Measurements from ENCODE around the gene CPT1A.
"Not testable (repeated sequence)": the region's sequence is repeated elsewhere in the genome, so short reads cannot be mapped to it uniquely, and the experiment has no call there.

The CPT1A gene

DNA sequence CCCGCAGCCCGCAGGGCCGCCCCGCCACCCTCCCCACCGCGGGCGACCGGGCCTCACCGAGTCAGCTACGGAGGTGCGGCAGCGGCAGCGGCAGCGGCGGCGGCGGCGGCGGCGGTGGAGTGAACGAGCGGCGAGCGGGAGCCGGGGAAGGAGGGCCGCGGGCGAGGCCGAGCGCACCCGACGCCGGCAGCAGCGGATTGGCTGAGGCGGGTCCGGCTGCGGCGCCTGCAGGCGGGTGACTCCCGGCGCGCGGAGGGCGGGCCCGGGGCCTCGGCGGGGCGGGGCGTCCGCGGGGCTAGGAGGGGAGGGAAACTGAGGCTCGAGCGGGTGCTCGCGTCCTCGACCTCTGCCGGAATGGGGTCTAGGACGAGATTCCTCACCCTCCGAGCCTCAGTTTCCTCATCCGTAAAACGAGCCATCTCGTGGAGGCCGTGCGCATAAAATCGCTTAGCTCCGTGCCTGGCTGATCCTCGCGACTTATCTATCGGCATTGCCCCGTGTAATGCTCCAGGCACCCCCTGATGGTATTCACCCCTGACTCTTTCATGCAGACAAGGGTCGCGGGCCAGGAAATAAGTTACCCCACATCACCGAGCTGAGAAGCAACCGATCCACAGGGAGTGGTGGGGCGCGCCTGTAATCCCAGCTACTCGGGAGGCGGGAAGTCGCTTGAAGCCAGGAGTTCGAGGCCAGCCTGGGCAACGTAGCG lies at the start of gene CPT1A:
Gene CPT1A (minus strand): TSS at position 199 of the 709 bp plus-strand sequence. CDS start 26,442 bp downstream, outside the sequence.
- peak in 1 of 3 experiments; percentile 51 for DNase-seq (ENCODE audit: low read depth in 2 of 3, low spot score in 2 of 3)

DNA sequence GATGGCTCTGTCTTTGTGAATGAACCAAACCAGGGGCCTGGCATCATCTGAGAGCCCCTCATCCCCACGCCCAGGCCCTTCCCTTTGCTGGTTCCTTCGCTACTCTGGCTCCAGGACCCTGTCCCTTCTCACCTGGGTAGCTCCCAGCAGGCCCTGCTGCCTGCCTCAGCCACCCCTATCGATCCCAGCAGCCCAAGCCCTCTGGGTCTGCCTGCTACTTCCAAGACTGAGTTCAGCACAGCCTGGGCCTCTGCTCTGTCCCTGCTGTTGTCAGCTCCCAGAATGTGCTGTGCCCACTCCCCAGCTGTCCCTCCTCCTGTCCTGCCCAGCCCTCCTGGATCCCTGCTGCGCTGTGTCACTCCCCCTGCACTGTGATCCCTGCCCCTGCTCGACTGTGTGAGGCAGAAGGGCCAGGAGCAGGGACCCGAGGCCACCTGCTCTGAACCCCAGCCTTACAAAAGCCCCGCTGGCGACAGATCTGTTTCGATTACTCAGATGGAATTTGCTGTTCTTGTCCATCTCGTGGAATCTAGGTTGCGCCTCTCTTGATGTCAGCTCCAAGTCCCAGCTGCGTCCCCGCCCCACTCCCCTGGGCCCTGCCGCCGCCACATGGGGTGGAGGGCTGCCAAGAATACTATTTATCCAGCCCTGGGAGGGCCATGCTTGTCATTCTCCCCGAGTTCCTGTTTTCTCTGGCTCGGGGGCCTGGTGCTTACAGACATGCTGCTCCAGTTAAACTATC lies 48.9 kb upstream of the CPT1A start:
- no peak for DNase-seq (ENCODE audit: low read depth in 2 of 3, low spot score in 2 of 3)

DNA sequence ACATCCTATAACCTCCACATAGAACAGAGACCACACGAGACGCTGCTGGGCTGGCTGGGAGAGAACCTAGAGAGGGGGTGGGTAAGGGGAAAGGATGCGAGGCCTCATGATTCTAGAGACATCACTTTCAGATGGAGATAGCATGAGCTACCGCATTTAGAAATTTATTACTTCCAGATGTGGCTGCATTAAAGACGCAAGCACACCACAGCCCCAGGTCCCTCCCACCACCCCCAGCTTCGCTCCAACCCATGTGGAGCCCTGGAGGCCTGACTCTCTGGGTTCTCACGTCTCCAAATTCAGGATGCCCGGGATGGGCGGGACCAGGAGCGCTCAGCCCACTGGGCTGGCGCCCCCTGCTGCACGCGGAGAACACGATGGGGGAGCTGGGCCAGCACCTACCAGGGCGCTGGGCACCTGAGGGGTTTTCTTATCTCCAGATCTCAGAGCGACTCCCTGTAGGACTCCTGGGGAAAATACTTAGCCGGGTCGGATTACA lies 48.3 kb upstream of the CPT1A start:
- DNase-seq (ENCODE audit: low read depth in 2 of 3, low spot score in 2 of 3): no peak

DNA sequence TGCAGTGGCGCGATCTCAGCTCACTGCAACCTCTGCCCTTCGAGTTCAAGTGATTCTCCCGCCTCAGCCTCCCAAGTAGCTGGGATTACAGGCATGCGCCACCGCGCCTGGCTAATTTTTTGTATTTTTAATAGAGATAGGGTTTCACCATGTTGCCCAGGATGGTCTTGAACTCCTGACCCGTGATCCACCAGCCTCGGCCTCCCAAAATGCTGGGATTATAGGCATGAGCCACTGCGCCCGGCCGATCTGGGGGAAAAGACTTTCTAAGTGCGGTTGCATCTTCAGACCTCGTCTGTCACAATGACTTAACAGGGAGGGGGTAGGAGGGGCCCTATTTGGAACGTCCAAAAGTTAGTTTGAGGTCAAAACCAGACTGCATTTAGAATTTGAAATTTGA lies 43.1 kb upstream of the CPT1A start:
- DNase-seq (ENCODE audit: low read depth in 2 of 3, low spot score in 2 of 3): not testable (repeated sequence)

DNA sequence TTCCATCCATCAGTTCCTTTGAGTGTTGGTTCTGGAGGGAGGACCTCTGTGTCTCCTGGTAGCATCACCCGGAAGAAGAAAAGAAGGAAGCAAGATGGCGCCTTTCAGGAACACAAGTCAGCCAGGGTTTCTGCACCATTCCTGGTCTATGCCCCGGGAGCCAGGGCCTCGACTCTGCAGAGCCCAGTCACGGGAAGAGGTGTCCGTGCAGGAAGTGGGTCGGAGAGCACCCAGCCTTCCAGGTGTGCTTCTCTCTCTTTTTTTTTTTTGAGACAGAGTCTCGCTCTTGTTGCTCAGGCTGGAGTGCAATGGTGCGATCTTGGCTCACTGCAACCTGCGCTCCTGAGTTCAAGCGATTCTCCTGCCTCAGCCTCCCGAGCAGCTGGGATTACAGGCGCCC lies 40.7 kb upstream of the CPT1A start:
- no peak for DNase-seq (ENCODE audit: low read depth in 2 of 3, low spot score in 2 of 3)

DNA sequence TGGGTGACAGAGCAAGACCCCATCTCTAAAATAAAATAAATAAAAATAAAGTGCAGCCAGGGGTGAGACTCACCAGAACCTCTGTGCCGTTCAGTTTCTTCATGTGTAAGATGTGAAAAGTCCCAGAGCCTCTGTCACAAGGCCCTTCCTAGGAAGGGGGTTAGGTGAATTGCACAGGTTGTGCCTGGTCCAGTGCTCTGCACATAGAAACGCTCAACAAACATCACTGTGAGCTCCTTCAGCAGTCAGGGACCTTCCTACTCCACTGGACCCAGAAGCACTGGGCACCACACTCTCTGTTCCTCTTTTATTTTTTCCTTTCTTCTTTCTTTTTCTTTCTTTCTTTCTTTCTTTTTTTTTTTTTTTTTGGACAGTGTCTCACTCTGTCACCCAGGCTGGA lies 39.6 kb upstream of the CPT1A start:
- DNase-seq (ENCODE audit: low read depth in 2 of 3, low spot score in 2 of 3): no peak

DNA sequence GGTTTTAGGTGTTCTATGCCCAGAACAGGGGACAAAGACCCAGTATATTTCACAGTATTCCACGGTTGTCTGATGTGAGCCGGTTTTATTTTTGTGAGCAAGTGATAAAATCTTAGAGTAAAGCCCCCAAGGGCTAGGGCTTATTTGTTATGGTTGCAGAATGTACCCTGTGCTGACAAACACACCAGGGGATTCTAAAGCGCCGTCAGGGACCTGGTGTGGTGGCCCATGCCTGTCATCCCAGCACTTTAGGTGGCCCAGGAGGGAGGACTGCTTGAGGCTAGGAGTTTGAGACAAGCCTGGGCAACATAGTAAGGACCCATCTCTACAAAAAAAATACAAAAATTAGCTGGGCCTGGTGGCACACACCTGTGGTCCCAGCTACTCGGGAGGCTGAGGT lies 39.1 kb upstream of the CPT1A start:
- DNase-seq (ENCODE audit: low read depth in 2 of 3, low spot score in 2 of 3): no peak

DNA sequence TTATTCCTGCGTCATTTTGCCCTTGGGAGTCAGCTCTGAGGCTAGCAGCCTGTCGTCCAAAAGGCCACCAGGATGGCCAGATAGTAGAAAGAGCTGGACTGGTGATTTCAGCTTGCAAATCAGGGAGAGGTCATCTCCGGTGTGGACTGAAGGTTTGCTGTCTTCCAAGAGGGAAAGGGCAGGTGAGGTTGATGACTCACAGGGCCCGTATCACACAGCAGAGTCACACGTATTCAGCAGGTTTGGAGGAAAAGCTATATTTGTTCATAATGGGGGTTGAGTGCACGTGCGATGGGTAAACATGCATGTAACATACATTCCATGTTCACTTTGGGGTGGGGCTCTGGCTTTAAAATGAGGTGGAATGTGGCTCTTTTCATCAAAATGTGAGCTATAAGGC lies 36.3 kb upstream of the CPT1A start:
- no peak for DNase-seq (ENCODE audit: low read depth in 2 of 3, low spot score in 2 of 3)

DNA sequence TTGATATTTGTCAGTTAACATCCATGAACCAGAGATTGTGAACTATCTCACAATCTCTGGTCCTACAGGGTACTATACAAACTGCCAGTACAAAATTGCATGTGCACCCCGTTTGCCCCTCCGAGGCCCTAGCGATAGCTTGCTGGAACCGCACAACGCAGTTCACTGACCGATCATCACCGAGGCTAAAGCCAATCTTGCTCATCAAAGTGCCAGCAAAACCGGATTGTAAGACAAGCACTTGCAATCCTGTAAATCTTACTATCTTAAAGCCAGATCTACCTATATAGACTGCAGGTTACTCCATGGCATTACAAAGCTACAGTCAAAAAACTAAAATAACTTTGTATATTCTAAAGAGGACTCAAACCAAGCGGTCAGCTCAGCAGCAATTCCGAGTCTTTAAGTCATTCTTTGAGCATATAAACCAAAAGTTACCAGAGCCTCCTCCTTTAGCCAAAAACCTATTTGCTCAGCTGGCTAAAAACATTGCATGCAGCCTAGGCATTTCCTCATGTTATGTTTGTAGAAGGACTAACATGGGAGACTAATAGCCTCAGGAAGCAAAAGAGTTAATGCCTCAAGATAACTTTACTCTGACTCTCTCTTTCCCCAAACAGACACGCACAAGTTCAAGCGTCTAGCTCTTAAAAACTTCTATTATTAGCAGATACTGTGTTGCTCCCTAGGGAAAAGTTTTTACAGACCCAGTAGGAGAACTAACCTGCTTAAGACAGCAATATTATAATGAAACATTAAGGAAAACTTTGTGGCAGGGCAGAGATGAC lies 30.7 kb upstream of the CPT1A start:
- no peak for DNase-seq (ENCODE audit: low read depth in 2 of 3, low spot score in 2 of 3)

DNA sequence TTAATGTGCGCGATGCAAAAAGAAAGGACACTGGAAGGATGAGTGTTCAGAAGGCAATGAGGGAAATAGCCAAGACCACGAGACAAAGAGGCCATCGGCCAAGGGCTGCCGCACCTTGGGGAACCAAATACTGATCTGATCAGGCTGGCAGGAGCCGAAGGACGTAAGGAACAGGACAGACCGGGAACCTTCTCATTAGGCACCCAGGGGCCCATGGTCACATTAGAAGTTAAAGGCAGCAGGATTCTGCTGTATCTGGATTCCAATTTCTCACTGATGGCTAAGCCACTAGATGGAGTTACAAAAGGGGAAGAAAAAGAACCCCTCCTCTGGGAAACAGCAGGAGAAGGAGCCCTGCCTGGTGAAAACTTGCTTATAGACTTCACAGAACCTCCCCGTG lies 28.8 kb upstream of the CPT1A start:
- no peak for DNase-seq (ENCODE audit: low read depth in 2 of 3, low spot score in 2 of 3)

DNA sequence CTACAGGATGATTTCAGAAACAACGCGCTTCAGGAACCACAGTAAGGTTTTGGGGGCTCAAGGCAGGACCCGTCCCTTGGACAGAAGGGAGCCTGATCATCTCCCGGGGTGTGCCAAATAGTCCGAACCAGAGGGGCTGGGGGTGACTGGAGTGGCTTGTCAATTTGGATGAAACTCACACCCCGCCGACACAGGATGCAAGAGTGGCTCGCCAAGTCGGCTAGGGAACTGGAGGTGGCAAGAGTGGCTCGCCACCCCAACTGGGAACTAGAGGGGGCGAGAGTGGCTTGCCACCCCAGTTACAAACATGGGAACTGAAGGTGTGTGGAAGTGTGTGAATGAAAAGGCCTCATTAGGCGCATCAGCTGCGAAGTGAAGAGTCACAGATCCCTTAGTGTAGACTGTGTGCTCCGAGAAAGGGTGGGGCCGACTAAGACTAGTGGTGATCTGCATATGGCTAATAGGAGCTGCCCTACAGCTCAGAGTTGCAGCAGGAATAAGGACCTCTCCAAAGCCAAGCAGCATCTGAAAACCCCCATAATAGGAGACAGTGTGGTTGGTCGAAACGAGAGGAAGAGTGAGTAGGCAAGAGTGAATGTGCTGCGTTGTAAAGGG lies 26.6 kb upstream of the CPT1A start:
- no peak for DNase-seq (ENCODE audit: low read depth in 2 of 3, low spot score in 2 of 3)

DNA sequence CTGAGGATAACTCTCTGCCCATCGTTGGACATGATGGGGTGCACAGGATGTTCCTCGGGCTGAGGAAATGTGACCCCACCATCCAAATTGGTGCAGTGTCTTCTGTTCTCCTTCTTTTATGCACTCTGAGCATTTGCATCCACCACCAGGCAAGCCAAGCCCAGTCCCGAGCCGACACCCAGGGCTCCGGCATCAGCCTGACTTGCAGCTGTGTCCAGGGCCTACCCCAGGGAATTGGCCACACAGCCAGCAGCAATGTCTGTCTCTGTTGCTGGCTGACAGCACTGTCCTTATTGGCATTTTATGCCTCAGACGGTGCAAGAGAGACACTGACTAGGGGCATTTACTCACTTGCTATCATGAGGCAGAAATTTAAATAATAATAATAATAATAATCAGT lies 25.4 kb upstream of the CPT1A start:
- no peak for DNase-seq (ENCODE audit: low read depth in 2 of 3, low spot score in 2 of 3)

DNA sequence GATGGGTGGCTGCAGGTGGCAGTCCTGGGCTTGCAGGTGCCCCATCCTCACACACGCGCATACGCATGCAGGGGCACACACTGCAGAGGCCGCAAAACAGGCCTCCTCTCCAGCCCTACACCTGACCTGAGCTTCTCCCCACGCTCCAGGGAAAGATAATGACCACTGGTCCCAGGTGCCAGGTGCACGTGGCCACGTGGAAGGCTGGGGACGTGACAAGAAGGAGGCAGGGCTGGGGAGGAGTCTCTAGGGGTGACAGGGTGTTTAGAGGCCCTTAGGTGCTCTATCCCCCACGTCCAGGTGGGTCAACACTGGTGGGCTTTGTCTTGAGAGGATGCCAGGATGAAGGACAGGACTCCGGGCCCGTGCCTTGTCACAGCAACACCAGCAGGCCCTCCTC lies 23.5 kb upstream of the CPT1A start:
- no peak for DNase-seq (ENCODE audit: low read depth in 2 of 3, low spot score in 2 of 3)

DNA sequence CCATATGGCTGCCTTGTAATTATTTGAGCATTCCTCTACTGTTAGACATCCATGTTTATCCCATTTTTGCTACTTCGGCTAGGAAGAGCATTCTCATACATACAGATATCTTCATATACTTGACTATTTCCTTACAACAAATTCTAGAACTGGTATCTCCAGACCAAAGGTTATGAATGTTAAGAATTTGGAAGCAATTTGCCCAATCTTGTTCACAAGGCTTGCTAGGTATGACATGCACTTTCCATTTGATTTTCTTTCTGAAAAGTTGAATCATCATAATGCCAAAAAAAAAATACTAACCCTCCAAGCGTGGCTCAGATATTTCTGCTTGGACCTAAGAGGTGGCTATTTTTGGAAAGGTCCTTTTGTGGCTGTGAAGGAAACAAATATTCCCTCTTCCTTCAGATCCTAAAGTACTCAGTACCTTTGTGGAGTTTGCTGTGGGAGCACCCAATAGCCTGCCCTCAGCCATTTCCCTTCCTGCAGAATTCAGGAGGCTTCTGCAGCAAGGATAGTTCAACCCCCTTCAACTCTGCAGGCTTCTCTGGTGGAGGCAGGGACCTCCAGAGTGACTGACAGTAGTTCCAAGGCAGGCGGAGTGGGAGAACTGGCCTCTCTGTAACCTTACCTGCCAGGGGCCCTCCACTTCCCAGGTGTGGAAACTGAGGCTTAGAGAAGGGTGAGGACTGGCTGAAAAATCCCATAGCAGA lies 22.0 kb upstream of the CPT1A start:
- DNase-seq (ENCODE audit: low read depth in 2 of 3, low spot score in 2 of 3): no peak

DNA sequence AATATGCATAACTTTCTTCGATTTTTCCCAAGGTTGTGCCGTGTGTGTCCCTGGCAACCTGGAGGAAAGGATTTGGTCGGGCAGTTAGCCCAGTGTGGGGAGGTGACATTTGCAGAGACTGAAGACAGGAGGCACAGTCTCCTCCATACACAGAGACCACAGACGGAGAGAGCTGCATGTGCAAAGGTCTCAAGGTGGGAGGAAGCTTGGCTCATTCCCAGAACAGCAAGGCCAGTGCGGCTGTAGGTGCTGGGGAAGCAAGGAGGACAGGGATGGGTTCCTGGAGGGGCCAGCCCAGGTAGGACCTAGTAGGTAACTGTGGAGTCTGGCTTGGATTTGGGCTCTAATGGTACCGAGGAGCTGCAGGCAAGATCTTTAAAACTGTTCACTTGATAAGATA lies 20.7 kb upstream of the CPT1A start:
- no peak for DNase-seq (ENCODE audit: low read depth in 2 of 3, low spot score in 2 of 3)

DNA sequence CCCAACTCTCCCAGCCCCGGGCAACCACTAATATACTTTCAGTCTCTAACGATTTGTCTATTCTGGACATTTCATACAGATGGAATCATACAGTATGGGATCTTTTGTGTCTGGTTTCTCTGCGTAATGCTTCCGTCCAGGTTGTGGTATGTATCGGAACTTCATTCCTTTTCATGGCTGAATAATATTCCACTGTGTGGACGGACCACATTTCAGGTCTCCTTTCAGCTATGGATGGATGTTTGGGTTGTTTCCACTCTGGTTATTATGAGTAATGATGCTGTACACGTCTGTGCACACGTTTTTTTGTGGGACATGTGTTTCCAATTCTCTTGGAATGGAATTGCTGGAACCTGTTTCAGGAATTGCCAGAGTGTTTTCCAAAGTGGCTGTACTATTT lies 17.4 kb upstream of the CPT1A start:
- DNase-seq (ENCODE audit: low read depth in 2 of 3, low spot score in 2 of 3): no peak

DNA sequence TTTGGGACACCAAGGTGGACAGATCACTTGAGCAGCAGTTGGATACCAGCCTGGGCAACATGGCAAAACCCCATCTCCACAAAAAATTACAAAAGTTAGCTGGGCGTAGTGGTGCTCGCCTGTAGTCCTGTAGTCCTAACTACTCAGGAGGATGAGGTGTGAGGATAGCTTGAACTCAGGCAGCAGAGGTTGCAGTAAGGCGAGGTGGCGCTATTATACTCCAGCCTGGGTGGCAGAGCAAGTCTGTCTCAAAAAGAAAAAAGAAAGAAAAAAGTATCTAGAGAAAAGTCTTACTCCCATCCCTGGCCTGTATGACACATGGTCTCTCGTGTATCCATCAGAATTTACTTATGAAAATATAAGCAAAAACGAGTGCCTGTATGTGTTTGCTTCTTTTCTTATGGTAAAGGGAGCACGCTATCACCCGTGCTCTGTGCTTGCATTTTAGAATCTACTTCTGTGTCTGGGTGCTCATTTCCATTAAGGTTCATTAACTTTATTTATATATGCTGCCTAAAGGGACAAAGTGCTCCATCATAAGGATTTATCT lies 15.4 kb upstream of the CPT1A start:
- no peak for DNase-seq (ENCODE audit: low read depth in 2 of 3, low spot score in 2 of 3)

DNA sequence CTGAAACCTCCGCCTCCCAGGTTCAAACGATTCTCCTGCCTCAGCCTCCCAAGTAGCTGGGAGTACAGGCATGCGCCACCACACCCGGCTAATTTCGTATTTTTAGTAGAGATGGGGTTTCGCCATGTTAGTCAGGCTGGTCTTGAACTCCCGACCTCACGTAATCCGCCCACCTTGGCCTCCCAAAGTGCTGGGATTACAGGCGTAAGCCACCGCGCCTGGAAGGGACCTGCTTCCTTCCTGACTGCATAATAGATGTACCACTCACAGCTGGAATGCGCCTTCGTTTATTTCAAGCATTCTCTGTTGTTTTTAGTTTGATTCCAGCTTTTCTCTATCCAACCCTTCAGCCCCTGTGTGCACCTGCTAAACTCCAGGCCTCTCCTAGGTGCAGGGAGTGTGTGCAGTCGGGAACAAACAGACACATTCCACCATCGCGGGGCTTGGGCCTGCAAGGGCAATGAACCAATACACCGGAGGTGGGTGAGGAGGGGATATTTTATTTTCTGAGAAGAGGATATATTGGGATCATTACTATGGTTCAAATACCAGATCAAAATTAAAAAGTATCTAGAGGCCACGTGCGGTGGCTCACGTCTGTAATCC lies 14.8 kb upstream of the CPT1A start:
- DNase-seq (ENCODE audit: low read depth in 2 of 3, low spot score in 2 of 3): not testable (repeated sequence)

DNA sequence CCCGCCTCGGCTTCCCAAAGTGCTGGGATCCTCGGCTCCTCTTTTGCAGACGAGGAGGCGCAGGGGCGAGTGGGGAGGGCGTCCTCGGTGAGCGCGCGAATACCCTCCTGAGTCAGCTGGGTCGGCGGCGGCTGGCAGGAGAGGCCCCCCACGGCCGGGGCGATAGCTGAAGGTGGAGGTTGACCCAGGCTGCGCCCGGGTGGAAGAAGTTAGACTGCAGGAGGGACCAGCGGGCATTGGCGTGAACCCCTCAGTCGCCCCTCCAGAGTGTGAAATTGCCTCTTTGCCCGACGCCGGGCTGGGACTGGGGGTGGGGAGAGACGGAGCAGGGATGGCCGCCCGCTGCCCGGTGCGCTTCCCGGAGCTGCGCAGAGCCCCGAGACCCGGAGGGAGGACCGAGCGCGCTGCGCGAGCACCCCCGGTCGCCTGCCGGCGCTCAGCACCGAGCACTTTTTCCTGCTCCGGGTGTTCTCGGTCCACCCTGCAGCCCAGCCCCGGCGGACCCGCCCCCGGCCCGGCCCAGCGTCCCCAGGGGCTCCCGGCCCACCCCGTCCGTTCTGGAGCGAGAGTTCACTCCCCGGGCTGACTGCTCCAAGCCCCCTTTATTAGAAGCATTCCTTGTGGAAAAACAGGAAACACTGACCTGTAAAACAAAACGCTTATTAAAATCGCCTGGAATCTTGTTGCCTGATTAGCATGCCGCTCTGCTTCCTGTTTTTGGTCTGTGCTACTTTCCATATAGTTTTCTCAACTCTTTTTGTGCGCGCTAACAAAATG lies 13.7 kb upstream of the CPT1A start:
- DNase-seq (ENCODE audit: low read depth in 2 of 3, low spot score in 2 of 3): no peak
